Myocyte (in vitro differentiated cells): Measurements from ENCODE around the gene HTR3C. TPM values are rescaled to one million over a fixed set of nuclear protein-coding genes. Genes with fewer than 3 reads are reported as not detected.
"Not testable (repeated sequence)": the region's sequence is repeated elsewhere in the genome, so short reads cannot be mapped to it uniquely, and the experiment has no call there.

Source experiments
- DNase-seq: peaks from one replicate; pipeline ENCODE4 v3.0.0-alpha.2; 2012; ENCODE audit warnings: low read depth
- polyA plus RNA-seq: library from polyadenylated mRNA; unstranded; fragments of >200 nt; gene quantifications from one replicate; pipeline ENCODE4 v1.2.1, GENCODE V29; 2012; ENCODE audit warnings: missing spikeins
- total RNA-seq: library from RNA; depleted of rRNA; stranded (reverse); fragments of >200 nt; gene quantifications from 2 replicates; pipeline ENCODE4 v1.2.3, GENCODE V29; 2014

HTR3C gene, protein sequence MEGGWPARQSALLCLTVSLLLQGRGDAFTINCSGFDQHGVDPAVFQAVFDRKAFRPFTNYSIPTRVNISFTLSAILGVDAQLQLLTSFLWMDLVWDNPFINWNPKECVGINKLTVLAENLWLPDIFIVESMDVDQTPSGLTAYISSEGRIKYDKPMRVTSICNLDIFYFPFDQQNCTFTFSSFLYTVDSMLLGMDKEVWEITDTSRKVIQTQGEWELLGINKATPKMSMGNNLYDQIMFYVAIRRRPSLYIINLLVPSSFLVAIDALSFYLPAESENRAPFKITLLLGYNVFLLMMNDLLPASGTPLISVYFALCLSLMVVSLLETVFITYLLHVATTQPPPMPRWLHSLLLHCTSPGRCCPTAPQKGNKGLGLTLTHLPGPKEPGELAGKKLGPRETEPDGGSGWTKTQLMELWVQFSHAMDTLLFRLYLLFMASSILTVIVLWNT
- total RNA-seq: not detected in 2 replicates
- polyA plus RNA-seq: not detected

DNA sequence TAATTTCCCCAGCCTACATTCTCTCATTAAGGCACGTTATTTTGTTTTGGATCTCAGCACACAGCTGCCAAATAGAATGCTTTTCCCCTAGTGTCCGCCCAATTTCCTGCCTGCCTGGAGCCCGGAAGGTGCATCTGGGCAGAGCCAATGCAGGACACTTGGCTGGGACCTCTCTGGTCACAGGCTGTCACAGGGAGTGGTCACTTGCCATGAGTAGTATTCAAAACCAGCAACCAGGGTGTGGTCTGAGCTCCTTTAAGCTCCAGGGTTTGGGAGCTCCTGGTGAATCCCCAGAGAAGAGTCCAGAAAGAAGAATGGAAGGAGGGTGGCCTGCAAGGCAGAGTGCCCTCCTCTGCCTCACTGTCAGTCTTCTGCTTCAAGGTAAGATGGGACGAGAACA is at the start of gene HTR3C:
Gene HTR3C (plus strand): TSS at position 281 of the 400 bp plus-strand sequence. CDS start 34 bp downstream, at position 315.
- DNase-seq: no peak

DNA sequence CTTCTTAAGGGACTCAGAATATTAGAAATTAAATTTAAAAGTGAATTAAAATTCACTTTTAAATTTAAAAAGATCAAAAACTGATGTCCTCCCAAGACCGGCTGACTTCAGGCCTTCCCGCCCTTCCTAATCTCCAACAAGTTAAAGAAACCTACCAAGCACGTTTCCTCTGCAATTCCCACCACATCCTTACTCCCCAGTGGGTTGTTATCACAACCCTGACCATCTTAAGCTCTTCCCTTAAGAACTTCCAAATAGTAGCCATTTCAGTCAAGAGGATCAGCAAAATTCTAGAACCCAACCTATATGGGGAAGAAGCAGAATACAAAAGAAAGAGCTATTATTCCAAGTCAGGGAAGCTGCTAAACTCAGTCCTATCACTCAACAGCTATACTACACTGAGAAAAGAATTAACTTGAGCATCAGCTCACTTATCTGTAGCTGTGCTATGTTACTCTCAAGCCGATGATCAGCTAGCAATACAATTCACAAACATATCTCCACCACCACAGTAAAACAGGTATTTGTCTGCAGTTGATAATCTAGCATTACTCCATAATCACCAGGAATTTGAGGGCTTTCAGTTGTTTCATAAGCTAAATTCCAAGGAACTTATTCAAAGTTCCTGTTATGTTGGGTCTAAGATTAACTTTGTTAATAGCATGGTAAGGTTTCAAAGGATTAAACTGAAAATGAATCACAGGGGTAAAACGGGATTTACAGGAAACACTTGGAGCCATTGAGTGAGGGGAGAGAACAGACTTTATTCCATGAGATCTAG is 49.5 kb upstream of the HTR3C start:
- DNase-seq: peak; percentile 34

DNA sequence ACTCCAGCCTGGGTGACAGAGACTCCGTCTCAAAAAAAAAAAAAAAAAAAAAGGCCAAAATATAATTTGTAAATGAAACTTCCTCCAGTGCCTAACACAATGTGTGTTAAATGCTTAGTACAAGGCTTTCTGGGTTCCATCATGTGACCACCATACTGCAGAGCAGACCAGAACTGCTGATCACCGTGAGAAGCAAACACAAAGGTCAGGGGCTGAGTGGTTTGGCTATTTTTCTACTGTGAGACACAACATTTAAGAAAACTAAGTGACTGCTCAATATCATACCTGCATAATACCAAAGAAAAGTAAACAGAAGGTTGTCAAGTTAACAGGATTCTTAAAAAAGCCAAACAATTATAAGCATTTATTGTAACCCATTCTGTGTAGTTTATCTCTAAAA is 48.4 kb upstream of the HTR3C start:
- DNase-seq: peak; percentile 17

DNA sequence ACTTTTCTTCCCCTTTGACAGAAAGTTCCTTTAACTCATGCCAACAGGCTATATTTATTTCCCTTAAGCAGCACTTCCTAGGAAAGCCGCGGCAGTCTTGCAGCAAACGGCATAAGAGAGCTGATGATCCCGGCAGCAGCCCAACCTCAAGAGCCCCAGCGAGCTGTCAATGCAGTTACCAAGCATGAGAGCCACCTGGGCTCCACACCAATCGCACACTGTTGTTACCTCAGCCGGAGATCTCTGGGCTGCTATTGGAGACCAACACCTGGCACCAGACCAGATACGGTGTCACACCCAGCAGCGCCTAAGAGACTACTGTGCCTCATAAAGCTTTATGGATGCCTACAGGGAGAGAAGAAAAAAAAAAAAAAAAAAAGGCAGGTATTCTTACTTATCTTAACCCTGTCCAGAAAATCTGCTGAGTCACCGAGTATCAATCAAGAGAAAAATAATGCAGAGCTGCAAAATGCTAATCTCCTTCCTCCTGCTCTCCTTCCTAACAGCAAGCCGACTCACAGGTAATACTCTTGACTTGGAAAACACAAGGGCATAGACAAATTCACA is 46.8 kb upstream of the HTR3C start:
- peak; percentile 45 for DNase-seq

DNA sequence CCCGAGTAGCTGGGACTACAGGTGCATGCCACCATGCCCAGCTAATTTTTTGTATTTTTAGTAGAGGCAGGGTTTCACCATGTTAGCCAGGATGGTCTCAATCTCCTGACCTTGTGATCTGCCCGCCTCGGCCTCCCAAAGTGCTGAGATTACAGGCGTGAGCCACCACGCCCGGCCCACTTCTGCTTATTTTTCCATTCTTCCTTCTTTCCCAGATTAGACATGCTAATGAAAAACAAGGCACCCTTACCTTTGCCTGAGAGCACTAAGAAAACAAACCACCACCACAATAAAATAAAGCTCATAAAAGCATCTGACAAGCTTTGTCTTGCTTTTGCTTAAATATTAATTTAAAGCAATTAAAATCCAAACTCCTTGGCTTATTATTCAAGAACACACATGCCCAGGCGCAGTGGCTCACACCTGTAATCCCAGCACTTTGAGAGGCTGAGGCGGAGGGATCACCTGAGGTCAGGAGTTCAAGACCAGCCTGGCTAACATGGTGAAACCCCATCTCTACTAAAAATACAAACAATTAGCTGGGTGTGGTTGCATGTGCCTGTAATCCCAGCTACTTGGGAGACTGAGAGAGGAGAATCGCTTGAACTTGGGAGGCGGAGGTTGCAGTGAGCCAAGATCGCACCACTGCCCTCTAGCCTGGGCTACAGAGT is 45.6 kb upstream of the HTR3C start:
- DNase-seq: not testable (repeated sequence)

DNA sequence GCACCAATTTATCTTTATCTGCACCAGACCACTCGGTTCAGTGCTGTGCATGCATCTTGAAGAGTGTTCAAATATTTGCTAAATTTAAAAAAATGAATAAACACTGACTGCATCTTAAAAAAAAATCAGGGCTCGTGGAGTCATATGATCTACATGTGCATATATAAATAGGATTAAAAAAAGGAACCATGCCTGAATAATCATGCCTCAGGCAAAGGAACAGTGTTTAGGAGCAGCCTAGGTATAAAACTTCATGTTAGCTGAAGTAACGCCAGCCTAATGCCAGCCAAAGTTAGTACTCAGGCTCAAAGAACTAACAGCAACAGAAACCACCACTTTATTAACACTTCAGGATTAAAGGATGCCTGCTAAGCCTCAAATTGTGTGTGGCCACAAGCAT is 44.7 kb upstream of the HTR3C start:
- no peak for DNase-seq

DNA sequence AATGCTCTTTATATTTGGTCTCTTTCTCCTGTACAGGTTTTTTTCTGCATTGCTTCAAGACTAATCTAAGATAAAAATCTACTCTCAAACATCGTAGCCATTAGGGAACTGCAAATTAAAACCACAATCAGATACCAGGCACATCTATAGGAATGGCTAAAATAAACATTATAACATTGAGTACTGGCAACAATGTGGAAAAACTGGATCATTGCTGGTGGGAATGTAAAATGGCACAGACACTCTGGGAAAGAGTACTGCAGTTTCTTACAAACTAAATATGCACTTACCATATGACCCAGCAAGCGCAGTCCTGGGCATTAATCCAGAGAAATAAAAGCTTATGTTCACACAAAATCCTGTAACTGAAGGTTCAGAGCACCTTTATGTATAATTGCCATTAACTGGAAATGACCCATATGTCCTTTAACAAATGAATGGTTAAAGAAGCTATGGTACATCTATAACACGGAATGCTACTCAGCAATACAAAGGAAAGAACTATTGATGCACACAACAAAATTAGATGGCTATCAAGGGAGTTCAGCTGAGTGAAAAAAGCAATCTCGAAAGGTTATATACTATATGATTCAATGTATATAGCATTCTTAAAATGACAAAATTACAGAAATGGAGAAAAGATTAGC is 41.5 kb upstream of the HTR3C start:
- DNase-seq: no peak

DNA sequence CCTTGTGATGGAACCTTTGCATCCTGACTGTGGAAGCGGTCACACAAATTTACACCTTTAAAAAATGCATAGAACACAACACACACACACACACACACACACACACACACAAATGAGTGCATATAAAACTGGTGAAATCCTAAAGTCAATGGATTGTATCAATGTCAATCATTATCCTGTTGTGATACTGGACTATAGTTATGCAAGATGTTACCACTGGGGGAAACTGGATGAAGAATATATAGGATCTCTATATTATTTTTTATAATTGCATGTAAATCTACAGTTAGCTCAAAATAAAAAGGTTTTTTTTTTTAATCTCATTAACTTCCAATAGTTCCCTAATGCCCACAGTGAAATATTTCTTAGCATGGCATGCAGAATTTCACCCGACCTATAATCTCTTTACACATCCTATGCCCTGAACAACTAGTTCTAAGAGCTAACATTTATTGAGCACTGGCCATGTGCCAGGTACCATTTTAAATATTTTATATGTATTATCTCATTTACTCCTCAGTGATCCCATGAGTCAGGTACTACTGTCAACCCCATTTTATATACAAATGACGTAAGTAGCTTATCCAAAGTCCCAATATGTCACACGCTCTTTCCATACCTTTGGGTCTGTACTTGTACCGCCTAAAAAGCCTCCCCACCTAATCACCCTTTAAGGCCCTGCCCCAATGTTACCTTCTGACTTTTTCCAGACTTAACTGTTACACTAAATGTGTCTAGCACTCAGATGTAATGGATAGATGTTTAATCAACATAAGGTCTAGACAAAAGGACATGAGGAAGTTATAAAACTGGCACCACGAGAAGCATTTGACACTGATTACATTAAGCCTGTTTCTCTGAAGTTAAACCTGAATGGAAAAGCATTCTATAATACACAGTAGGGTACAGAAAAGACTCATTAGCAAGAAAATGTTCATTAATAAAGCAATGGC is 40.6 kb upstream of the HTR3C start:
- DNase-seq: no peak

DNA sequence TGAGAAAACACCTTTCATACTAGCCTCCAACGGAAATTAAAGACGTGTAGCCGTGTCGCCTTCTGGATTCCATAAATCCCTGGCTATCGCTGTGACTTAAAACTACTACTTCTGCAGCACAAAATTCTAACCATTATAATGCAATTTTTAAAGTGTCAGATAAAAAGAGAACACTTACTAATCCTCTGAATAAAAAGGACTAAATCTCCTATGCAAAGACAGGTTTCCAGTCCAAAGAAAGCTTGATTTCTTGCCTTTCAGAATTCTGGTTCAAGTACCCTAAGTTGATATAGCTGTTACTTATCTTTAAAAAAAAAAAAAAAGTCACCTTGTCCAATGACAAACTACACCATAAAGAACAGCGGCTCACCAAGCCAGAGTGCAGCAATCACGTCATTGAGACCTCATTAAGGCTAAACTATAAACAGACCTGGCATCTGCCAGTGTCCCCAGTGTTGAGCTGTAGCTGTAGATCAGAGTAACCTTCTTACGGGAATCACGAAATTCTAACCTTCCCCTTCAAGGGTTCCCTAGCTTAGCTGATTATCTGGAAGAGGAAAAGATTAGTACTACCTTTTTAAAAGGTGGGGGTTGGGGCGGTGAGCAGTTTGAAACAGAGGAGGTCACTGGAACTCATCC is 37.3 kb upstream of the HTR3C start:
- DNase-seq: peak; percentile 18

DNA sequence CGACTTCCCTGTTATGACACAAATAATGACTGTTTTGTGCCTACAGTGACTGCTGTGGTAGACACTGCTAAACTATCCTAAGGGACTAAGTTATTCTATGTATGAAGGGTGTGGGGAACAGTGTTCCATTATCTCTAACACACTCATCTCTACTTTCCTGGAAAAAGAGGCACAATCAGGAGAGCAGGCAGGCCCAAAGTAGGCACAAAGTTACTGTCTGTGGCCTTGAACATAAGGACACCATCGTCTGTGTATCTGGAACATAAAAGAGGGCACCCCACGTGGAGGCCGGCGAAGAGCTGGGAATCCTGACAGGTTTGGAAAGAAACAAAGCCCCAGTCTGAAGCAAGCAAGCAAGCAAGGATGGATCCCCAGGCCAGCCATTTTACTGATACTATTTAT is 36.7 kb upstream of the HTR3C start:
- DNase-seq: no peak

DNA sequence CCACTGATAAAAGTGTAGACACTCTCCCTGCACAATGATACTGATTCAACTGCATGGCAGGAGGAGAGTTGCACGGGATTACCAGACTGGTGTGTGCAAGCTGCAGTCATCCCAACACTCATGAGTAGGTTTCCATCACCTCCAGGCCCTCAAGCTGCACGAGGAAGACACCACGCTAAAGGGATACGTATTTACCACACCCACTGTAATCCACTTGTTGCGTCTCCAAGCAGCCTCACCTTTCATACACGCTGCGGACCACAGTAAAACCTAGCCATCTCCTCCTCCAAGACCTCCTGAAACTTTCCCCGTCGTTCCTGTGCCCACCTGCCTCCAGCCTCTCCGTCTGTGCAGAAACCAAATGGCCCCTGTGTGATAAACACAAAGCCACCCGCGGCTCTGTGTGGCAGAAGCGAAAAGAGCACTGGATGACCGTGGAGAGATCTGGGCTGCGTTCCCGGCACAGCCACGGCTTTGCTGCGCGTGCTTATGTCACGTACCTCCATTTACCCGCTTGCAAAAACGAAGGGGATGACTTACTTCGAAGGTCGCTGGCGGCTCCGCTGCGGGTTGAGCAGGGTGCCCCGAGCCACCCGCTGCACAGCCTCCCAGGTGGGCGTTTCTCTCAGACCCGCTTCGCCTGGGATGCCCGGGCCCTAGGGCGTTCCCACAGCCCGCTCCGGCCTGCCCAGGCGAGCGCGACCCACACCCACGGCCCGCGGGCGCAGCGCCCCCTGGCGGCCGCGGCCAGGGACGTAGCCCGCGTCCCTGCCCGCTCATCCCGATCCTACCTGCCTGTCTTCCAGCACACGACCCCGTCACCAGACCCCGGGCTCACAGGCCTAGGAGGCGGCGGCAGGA is 35.8 kb upstream of the HTR3C start:
- peak; percentile 65 for DNase-seq

DNA sequence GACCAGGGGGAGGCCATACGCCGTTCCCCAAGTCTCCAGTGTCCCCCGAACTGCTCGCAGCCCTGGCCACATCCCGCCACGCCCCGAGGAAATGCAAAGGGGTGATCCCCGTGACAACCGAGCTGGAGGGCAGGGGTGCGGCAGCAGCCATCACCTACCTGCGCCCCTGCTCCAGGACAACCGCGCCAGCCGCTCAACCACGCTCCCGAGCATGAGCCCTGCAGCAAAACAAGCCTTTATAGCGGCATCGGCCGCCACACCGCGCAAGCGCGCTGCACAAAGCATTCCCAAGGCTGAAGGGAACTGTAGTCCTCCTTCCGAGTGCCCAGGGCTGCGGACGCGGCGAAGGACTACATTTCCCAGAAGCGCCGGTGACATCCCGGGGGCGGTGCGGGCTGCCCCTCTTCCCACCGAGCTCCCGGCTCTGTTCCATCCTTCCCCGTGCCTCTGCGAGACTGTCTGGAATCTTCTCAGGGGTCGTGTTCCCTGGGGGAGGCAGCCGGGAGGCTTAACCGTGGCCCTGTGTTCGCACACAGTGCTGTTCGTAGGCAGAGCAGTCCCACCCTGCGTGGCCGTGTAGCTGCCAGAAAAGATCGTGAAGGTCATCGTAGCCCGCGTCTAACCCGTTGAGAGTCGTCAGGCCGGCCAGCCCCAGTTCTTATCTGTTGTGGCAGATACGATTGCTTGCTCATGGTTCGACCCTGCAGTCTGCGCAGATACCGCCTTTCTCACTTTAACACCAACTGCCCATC is 35.0 kb upstream of the HTR3C start, which contains the start of gene ABCC5:
Gene ABCC5 (minus strand): TSS at position 213 of the 752 bp plus-strand sequence. CDS start 3,492 bp downstream, outside the sequence.
- DNase-seq: peak; percentile 96

DNA sequence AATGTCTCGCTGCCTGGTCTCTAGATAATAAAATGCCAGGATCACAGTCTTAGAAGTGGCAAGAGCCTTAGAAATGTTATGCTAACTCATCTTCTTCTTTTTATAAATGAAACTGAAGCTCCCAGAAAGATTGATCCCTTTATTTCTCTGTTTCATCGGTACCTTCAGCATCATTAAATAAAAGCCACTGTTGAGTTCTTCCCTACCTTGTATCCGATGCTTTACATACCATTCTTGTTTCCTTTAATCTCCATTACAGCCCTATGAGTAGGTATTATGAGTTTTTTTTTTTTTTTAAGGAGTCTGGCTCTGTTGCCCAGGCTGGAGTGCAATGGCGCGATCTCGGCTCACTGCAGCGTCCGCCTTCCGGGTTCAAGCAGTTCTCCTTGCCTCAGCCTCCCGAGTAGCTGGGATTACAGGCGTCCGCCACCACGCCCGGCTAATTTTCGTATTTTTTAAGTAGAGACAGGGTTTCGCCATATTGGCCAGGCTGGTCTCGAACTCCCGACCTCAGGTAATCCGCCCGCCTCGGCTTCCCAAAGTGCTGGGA is 34.3 kb upstream of the HTR3C start:
- DNase-seq: no peak

DNA sequence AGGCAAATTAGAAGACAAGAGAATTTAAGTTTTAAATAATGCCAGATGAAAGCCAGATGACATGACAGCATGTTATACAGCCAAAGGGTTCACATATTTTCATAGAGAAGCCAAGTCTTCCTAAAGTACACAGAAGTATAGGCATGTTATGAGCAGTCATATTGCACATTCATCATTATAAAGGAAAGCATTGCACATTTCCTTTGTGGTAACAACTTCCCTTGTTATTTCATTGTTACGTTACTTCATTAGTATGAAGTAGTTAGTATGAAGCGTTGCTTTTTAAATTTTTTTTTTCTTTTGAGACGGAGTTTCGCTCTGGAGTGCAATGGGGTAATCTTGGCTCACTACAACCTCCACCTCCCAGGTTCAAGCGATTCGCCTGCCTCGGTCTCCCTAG is 30.5 kb upstream of the HTR3C start:
- no peak for DNase-seq

DNA sequence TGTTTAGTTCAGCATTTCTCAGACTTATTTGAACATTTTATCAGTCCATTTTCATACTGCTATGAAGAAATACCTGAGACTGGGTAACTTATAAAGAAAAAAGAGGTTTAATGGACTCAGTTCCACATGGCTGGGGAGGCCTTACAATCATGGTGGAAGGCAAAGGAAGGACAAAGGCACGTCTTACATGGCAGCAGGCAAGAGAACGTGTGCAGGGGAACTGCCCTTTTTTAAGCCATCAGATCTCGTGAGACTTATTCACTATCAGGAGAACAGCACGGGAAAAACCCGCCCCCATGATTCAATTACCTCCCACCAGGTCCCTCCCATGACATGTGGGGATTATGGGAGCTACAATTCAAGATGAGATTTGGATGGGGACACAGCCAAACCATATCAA is 27.6 kb upstream of the HTR3C start:
- DNase-seq: not testable (repeated sequence)

DNA sequence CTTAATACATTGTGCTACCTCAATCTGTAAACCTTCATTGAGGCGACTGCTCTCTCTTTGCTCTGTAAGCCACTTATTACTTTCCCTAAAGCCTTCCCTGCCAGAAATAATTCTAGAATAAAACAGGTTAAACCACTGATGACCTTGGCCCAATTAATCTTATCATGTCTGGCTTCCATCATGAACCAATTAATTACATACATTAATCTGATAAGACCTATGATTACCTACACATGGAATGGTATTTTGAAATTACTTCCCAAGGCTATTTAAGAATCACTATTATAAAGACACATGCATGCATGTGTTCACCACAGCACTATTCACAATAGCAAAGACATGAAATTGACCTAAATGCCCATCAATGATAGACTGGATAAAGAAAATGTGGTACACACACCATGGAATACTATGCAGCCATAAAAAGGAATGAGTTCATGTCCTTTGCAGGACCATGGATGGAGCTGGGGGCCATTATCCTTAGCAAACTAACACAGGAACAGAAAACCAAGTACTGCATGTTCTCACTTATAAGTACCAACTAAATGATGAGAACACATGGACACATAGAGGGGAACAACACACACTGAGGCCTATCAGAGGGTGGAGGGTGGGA is 24.5 kb upstream of the HTR3C start:
- not testable (repeated sequence) for DNase-seq

DNA sequence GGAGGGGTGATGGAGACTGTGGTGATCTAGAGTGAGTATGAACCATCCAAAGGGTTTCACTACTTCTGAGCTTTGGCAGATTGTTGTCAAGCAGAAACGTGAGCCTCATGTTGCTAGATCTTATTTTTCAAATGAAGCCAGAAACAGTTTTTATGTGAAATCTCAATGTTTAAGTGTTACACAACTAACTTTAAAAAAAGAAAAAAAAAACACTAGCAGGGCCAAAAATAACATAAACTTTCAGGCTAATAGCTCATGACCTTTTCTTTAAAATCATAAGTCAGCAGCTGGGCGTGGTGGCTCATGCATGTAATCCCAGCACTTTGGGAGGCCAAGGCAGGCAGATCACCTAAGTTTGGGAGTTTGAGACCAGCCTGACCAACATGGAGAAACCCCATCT is 23.4 kb upstream of the HTR3C start:
- no peak for DNase-seq
